Stimulated activated CD4-positive, alpha-beta T cell treated with anti-CD3 and anti-CD28 coated beads, Interleukin-1b, Interleukin-23, amount 100 ng/mL, for 4 hours (primary cell): Measurements from ENCODE around the gene MSI1.
"Not testable (repeated sequence)": the region's sequence is repeated elsewhere in the genome, so short reads cannot be mapped to it uniquely, and the experiment has no call there.

Experiments used
- DNase-seq, 2 donors: peaks; one replicate each; pipeline ENCODE4 v3.0.0-alpha.2; 2020; ENCODE audit warnings: low read depth in 2 of 2

The MSI1 gene

DNA sequence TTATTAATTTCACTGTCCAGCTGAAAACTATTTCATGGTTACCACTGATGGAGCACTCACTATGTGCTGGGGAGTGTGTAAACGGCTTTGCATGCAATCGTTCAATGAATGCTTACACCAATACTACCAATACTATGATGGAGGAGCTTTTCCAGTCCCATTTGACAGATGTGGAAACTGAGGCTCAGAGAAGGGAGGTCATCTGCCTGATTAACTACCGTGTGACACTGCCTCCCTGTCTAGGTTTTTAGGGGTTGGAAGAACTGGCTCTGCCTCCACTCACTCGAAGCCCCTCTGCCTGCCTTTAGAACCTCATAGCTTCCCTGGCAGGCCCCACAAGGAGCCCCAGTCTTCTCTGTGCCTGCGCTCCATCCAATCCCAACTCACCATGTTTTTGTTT is 11.9 kb downstream of the MSI1 start:
- no peak for DNase-seq

DNA sequence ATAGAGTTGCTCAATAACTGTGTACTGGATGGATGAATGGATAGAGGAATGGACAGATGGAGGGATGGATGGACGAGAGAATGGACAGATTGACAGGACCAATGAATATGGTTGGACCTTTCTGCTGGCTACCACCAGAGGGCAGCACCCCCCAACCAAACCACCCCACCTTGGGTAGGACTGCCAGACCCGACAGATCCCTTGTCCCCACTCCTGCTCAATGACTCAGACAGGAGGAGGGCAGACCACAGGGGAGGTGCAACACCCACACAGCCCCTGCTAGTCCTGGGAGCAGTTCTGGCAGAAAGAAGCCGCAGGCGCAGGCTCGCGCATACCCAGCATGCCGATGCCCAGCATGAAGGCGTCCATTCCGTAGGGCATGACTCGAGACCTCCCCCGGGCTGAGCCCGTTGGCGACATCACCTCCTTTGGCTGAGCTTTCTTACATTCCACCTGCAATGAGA is 12.4 kb downstream of the MSI1 start:
- peak; percentile 70 for DNase-seq

DNA sequence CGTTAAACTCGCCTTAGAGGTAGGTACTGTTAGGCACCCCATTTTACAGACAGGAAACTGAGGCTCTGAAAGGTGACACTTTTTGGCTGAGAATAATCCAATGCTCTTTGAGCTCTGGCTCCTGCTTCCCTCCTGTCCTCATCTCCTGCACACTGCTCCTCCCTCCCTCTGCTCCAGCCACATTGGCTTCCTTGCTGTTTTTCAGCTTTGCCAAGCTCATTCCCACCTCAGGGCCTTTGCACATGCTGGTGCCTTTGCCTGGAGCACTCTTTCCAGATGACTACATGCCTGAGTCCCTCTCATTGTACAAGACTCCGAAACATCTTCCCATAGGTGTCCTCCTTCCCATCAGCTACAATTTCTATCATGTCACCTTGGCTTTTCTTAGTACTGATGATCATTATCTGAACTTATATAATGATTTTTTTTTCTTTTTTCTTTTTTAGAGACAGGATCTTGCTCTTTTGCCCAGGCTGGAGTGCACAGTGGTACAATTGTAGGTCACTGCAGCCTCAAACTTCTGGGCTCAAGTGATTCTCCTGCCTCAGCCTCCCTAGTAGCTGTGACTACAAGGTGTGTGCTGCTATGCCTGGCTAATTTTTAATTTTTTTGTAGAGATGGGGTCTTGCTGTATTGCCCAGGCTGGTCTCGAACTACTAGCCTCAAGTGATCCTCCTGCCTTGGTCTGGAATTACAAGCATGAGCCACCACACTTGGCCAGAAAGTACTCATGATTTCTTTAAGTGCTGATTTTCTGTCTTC is 15.2 kb downstream of the MSI1 start:
- no peak for DNase-seq

DNA sequence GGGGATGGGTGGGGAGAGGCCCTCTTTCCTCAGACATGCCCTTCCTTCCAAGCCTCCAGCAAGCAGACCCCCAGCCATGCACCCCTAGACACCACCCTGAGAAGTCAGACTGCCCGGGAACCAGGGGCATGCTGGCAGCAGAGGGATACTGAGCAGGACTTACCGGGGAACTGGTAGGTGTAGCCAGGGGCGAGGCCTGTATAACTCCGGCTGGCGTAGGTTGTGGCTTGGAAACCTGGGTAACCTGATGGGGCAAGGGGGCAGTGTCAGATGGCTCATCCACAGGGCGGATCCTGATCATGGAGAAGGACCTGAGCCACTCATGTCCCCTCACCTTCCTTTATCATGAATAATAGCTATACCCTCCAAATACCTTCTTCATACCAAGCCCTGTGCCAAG is 15.8 kb downstream of the MSI1 start:
- no peak for DNase-seq

DNA sequence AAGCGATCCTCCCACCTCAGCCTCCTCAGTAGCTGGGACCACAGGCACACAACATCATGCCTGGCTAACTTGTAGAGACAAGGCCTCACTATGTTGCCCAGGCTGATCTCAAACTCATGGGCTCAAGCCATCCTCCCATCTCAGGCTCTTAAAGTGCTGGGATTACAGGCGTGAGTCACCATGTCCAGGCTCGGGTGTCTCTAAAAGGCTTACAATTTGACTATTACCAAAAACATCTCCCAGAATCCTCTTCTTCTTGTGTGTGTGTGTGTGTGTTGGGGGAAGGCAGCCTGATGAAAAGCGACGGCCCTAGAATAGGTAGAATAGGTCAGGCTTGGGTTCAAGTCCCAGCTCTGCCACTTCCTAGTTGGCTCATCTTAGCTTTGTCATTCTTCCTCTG is 16.8 kb downstream of the MSI1 start:
- no peak for DNase-seq

DNA sequence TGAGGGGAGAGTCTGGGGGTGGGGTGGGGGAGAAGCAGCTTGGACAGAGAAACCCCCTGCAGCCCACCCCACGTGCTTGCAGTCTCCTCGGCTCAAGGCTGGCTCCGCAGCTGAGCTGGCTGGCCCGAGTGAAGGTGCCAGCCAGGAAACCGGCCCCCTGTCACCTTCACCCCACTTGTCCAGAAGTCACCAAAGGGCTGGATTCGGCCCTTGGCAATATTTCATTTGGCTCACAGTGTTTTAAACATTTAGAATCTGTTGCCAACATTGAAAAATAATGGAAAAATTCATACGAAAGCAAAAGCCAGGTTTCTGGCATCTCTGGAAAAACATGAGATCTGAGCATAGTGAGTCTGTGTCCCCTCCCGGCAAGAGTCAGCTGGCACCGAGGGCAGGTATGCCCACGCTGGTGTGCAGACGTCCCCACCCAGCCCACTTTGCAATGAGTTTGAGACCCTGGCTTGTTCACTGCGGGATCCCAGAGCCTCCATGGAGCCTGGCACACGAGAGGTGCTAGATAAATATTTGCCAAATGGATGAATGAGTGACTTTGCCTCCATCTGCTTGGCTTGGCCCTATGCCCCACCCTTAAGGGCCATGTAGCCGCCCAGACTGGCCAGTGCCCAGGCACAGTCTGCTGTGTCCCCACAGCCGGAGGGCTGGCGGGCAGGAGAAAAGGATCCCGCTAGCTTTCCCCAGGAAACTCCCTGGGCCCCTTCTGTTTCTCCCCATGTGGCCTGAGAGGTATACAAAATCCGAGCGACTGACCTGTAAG is 18.2 kb downstream of the MSI1 start:
- DNase-seq = no peak

DNA sequence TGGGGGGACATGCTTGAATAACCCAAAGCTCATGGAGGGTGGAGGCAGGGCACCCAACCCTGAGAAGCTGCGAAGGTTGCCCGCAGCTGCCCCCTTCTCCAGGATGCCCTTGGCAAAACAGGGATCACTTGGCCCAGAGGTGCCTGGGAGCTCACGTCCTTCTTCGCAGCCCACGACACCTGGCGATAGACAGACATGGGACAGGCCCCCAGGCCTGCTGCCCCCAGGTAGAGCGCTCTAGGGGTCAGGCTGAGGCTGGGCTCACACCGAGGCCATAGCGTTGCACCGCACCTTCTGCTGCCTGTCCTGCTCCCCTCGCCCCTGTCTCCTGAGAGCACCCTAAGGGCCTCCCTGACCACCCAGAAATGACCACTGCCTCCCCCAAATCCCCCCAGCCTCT is 21.2 kb downstream of the MSI1 start:
- no peak for DNase-seq

DNA sequence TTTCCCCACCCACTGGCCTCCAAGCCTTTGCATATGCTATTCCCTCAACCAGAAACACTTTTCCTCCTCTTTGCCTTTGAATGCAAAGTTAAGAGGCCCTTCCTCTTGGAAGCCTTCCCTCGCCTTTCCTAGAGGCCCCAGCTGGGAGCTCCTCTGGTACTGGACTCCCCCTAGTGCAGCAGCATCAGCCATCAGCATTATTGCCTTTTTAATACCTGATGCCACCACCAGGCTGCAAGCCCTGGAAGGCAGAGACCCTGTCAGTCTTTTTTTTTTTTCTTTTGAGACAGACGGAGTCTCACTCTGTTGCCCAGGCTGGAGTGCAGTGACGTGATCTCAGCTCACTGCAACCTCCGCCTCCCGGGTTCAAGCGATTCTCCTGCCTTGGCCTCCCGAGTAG is 22.3 kb downstream of the MSI1 start:
- no peak for DNase-seq

DNA sequence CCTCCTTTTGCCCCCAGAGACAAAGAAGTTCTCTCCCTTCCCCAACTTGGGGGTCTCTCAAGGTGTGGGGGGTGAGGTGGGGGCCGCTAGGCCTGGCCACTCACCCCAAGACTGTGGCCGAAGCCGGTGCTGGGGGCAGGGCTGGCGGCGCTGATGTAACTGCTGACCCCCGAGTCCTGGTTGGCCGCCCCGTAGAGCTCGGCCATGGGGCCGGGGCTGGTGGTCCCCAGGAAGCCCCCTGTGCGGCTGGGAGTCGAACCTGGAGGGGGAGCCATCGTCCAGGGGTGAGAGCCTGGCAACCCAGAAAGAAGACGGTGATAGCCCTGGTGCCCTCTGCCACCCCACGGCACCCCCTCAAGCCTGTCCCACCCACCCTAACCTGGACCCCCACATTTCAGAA is 22.9 kb downstream of the MSI1 start:
- DNase-seq = no peak

DNA sequence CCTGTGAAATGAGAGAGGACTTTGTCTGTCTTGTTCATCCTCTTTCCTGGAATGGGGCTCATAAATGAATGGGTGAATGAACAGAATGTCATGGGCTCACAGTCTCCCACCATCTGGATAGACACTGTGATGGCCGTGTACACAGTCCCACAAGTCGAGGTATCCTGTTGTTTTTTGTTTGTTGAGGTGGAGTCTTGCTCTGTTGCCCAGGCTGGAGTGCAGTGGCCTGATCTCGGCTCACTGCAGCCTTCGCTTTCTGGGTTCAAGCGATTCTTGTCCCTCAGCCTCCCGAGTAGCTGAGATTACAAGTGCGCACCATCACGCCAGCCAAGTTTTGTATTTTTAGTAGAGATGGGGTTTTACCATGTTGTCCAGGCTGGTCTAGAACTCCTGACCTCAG is 25.3 kb downstream of the MSI1 start:
- no peak for DNase-seq

DNA sequence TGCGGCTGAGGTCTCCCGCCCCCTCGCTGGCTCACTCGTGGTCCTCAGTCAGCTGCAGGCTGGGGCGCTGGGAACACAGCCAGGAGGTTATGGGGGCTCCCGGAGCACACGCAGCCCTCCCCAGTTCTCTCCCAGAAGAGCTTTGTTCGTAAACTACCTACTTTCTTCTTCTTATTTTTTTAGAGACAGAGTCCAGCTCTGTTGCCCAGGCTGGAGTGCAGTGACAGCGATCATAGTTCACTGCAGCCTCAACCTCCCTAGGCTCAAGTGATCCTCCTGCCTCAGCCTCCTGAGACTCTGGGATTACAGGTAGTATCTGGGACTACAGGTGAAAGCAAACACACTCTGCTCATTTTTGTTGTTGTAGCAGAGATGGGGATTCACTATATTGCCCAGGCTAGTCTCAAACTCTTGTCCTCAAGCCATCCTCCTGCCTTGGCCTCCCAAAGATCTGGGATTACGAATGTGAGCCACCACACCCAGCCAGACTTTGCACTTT is 25.9 kb downstream of the MSI1 start:
- DNase-seq = no peak

DNA sequence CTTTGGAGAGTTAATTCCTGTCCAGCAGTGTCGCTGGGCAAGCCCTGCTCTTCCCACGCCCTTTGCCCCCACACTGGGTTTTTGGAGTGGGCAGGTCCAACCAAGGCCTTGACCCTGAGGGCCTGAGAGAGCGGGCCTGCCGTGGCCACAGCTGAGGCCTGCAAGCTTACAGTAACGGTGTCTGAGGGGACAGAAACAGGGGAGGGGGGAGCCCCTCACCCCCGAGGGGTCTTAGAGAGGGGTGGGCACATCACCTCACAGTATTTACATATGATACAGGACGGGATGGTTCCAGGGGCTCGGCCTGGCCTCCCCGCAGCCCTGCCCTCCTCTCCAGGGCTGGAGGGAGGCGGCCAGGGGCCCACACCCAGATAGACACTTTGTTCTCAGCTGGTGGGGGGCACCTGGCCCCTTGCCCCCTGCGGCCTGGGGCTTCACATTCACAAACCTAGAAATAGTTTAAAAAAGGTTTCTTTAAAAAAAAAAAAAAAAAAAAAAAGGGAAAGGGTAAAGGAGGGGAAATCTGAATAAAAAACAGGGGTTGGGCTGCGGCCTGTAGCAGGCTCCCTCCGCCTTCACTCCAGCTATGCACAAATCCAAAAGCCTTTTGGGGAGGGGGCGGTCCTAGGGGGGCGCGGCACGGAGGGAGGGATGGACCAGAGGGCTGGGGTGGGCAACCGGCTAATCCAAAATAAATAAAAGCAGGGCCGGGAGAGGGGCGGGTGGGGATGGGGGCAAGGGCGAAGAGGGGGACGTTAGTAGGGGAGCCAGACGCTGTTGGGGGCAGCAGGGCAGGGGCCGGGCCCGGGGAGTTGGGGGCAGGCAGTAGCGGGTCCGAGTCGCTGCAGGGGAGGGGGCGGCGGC is 26.6 kb downstream of the MSI1 start:
- no peak for DNase-seq

DNA sequence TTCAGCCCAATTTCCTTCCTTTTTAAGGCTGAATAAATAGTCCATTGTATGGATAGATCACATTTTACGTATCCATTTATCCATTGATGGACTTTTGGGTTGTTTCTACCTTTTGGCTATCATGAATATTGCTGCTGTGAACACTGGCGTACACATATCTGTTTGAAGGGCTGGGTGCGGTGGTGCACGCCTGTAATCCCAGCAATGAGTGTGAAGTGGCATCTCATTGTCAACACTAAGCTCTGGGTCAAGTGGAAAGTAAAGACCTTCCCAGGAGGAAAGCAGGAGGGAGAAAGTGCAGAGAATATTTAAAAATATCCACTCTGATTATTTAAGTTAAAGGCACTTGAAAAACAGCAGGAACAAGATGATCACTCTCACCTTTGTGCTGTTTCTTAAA is 29.7 kb downstream of the MSI1 start:
- DNase-seq = no peak

DNA sequence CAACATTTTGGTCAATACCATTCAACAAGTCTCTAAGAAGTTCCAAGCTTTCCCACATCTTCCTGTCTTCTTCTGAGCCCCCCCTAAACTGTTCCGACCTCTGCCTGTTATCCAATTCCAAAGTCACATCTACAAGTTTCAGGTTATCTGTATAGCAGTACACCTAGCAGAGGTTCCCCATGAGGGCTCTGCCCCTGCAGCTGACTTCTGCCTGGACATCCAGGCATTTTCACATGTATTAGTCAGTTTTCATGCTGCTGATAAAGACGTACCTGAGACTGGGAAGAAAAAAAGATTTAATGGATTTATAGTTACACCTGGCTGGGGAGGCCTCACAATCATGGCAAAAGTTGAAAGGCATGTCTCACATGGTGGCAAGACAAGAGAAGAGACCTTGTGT is 31.2 kb downstream of the MSI1 start:
- no peak for DNase-seq

DNA sequence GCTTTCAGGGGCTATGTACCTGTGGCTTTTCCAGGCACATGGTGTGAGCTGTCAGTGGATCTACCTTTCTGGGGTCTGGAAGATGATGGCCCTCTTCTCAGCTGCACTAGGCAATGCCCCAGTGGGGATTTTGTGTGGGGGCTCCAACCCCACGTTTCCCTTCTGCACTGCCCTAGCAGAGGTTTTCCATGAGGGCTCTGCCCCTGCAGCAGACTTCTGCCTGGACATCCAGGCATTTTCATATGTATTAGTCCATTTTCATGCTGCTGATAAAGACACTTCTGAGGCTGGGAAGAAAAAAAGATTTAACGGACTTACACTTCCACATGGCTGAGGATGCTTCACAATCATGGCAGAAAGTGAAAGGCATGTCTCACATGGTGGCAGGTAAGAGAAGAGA is 32.6 kb downstream of the MSI1 start:
- DNase-seq = not testable (repeated sequence)

DNA sequence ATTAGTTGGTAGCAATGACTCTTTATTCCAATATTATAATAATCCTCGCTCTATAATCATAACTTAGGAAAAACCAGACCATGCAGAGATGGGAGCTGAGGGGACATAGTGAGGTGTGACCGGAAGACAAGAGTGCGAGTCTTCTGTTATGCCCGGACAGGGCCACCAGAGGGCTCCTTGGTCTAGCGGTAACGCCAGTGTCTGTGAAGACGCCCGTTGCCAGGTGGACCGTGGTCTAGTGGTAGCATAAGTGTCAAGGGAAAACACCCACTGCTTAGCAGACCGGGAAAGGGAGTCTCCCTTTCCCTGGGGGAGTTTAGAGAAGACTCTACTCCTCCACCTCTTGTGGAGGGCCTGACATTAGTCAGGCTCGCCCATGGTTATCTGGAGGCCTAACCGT is 33.5 kb downstream of the MSI1 start:
- DNase-seq = peak in 1 of 2 donors; percentile 5

DNA sequence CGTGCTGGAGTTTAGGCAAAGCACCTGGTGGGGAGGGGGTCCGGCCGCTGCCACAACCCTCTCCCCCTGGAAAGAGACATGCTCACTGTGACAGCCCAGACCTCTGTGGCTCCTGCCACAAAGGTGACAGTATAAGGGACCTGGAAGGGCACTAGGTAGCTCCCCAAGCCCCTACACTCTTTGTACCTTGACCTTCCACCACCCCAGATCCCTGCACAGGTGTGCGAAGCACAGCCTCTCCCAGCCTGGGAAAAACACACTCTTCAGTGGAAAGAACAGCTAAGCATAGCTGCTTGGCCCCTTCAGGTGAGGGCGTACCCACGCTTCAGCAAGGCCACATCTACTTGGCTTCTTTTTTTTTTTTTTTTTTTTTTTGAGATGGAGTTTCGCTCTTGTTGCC is 36.4 kb downstream of the MSI1 start:
- no peak for DNase-seq

DNA sequence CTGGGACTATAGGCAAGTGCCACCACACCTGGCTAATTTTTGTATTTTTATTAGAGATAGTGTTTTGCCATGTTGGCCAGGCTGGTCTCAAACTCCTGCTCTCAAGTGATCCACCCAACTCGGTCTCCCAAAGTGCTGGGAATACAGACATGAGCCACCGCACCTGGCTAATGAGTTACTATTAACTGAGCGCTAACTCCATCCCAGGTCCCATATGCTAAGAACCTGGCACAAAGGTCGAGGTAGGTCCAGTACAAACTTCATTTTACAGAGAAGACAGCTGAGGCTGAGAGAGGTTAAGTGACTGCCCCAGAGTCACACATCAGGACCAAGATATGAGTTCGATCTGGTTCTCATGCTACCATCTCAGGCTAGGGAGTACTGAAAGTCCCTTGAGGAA is 36.9 kb downstream of the MSI1 start:
- no peak for DNase-seq

DNA sequence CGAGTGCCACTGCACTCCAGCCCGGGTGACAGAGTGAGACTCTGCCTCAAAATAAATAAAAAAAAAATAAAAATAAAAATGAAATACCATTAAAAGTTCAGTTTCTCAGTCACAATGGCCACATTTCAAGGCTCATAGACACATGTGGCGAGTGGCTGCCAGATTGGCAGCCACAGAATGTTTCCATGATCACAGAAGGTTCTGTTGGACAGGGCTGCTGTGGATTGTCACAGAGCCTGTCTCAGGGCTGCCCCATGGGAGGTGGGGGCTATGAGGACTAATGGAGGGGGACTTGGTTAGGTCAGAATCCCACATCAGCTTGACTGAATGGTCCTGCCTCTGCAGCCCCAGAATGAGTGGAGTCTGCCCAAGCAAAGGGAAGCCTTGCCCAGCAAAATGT is 37.6 kb downstream of the MSI1 start:
- DNase-seq = no peak

DNA sequence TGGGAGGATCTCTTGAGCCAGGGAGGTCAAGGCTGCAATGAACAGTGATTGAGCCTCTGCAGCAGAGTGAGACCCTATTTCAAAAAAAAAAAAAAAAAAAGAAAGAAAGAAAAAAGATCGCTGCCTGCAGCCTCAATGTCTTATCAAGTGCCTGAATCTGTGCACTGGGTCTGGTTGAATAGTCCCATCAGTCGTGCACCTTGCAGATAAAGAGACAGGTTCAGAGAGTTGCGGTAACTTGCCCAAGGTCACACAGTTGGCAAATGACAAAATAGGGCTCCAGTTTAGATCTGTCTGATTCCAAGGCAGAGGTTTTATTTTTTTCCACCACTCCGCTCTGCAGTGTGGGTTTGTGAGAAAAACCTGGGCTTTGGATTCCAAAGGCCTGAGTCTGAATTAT is 40.7 kb downstream of the MSI1 start:
- no peak for DNase-seq

DNA sequence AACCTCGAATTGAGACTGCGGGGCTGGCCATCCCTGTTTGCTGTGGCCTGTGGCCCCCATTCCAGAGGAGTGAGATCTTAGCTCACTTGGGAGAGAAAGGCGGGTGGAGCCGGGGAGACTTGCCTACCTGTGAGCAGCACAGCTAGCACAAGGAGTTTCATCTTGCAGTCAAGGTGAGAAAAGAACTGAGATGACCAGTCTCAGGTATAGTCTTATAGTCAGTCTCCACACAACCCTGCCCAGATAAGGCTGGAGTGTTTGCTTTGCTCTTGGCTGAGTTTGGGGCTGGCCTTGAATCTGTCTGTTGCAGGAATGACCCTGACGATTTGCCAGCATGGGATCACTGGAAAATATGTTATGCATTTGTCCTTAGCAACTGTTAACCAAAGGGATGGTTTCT is 41.4 kb downstream of the MSI1 start, which contains the start of gene PLA2G1B:
Gene PLA2G1B, minus strand, starts transcription at position 187 of the 400 bp plus-strand sequence. Its CDS starts 26 bp downstream, at position 161.
- DNase-seq = no peak

DNA sequence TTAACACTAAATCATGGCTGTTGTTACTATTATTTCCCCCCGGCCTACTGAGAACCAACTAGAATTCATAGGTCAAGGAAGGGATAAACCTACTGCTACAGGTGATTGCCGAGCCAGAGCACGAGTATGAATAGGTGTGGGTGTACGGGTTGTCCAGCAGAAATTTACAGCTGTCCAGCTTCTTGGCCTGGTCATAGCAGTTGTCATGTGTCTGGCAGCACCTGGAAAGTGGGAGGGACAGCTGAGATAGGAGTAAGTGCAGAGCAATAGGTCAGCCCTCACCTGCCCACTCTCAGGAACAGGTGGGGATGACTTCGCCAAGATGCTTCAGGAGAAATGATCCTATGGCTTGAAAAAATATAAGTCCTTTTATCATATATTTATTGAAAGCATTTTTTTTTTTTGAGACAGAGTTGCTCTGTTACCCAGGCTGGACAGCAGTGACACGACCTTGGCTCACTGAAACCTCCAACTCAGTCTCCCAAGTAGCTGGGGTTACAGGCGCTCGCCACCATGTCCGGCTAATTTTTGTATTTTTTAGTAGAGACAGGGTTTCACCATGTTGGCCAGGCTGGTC is 44.0 kb downstream of the MSI1 start:
- DNase-seq = no peak
